Adrenal gland (tissue), 12 donors: ENCODE measurements around the gene LRRK1. TPM values are rescaled to one million over a fixed set of nuclear protein-coding genes. Genes with fewer than 3 reads are reported as not detected.

Experiments used
- DNase-seq, 7 donors: peaks; one replicate each; pipeline ENCODE4 v3.0.0-alpha.2; 2019 to 2020
- H3K27ac ChIP-seq, 5 donors: fragments of 200-600 bp; sonication (generic) in 4 of 5; 1 replicate in 3 of 5; 2 replicates in 2 of 5; pipeline versions ENCODE4 v1.5.1 to v1.8.0; 2016 to 2020; ENCODE audit warnings: mild to moderate bottlenecking in 1 of 5
- H3K27me3 ChIP-seq: fragments of 200-600 bp; 2 replicates; pipeline ENCODE4 v1.8.0; 2021
- H3K36me3 ChIP-seq, 2 donors: fragments of 200-600 bp; replicated peaks in 1 of 2; 1 replicate in 1 of 2; 2 replicates in 1 of 2; pipeline versions ENCODE4 v1.5.1 to v1.8.0; 2018 to 2022
- H3K4me1 ChIP-seq, 2 donors: fragments of 200-600 bp; replicated peaks in 1 of 2; 1 replicate in 1 of 2; 2 replicates in 1 of 2; pipeline versions ENCODE4 v1.5.1 to v1.8.0; 2018 to 2021
- H3K4me3 ChIP-seq, 4 donors: fragments of 200-600 bp; sonication (generic) in 3 of 4; one replicate each; pipeline ENCODE4 v1.5.1; 2016 to 2018
- H3K9me3 ChIP-seq, 3 donors: fragments of 200-600 bp; sonication (generic) in 1 of 3; replicated peaks in 1 of 3; 1 replicate in 2 of 3; 2 replicates in 1 of 3; pipeline versions ENCODE4 v1.5.1 to v1.8.0; 2016 to 2021
- POLR2A ChIP-seq, 2 donors: fragments of 450-650 bp; IDR thresholded peaks; one replicate each; pipeline ENCODE4 v1.6.1; 2017; ENCODE audit warnings: antibody characterized with exemption in 2 of 2, mild to moderate bottlenecking in 2 of 2, moderate library complexity in 1 of 2
- WGBS, 4 donors: extraction: QIAGEN DNeasy Blood & Tissue Kit in 2 of 4; methylation state at CpG; one replicate each; pipeline versions ENCODE4 v1.1.5 to v1.1.7; 2013 to 2017; 5-methylcytosine and 5-hydroxymethylcytosine counted together
- intact Hi-C, 2 donors: fragments of 100-400 bp; cut with DNase I; formaldehyde crosslinking; loops; one replicate each; pipeline versions ENCODE4 v1.14.1 to v1.15.0; 2022 to 2023
- polyA plus RNA-seq, 3 donors: library from polyadenylated mRNA; stranded (reverse); fragments of 200-250 nt in 2 of 3; fragments of 350-450 nt in 1 of 3; fragmentation: Illumina TruSeq in 1 of 3; extraction: RNeasy Lipid Tissue Mini Kit (QIAGEN cat#74804) in 1 of 3; gene quantifications; one replicate each; pipeline ENCODE4 v1.2.3, GENCODE V29; 2013 to 2014
- total RNA-seq, 9 donors: library from RNA; depleted of rRNA in 4 of 9; stranded (reverse); fragments of >200 nt in 4 of 9; fragments of 120-200 nt in 1 of 9; fragmentation: NEBNext Ultra II Directional in 1 of 9; extraction: Animal tissue kit (Norgen Biotek cat#: 25700) in 1 of 9; gene quantifications; one replicate each; pipeline versions ENCODE4 v1.1.0 to v1.2.4, GENCODE V29; 2013 to 2023
- TF ChIP-seq, protein P1 (sequence below), 6 experiments: fragments of 450-650 bp in 4 of 6; fragments of 200-600 bp in 2 of 6; sonication (generic) in 1 of 6; IDR thresholded peaks; 1 replicate in 5 of 6; 2 replicates in 1 of 6; pipeline versions ENCODE4 v1.5.1 to v1.8.0; 2016 to 2021; ENCODE audit warnings: antibody characterized with exemption in 6 of 6, mild to moderate bottlenecking in 2 of 6, moderate library complexity in 1 of 6
- donor health status: healthy with polysubstance abuse.
- donor health status: Bipolar disorder and iron deficiency.
- donor health status: DM: yes; HTN: yes; CAD: no.
- donor health status: DM: no; HTN: no; CAD: no.
- donor health status: DM: no; HTN: no; CAD: no.
- donor health status: DM: yes; HTN: yes; CAD: no.

The LRRK1 gene
- total and polyA plus RNA-seq, 12 donors: 0.44 to 13.1 (median 7.7) TPM

DNA sequence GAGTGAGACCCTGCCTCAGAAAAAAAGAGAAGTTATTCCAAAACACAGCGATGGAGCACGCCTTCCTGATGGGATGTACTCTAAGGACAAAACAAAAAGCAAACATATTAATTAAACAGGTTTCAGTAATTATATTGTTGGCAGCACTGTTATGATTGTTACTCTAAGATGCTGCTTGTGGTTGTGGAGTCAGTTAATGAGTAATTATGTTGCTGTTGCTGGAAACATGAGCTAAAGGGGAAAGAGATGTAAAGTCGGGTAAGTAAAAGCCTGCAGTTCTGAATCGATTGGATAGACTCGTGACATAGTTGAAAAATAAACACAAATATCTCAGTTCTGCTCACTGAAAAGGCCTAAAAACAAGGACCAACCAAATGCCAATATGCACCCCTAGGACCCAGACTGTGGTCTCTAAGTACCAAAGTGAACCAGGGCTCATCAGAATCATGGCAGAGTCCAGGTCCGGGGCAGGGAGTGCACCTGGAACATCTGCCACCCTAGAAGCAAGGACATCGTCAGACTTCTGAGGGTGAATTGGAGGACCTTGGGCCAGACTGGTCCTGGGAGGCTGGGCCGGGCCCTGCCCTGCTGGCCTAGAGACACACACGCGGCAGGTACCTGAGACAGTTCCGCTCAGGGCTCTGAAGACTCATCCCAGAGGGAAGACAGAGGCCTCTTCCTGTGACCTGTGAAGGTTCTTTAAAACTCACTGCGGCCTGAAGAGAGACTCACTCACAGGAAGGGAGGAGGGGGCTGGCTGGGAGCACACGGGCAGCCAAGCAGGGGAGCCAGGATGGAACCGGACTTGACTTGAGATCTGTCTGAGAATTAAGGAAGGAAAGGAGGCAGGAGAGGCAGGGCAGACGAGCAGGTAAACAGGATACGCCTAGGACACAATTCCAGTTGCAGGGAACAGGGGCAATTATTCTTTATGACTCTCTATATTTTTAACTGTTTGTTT, 140.5 kb downstream of the LRRK1 start:
- Histone ChIP-seq H3K27ac (peak overlapping the region in 1 of 5 donors; percentile 55), H3K4me1 (no peaks in the 10 kb centered on the region), H3K36me3 (peaks cover 0 to under 1% of the 10 kb centered on the region in 2 donors), H3K4me3 (no peak overlapping the region), H3K27me3 (no peaks in the 10 kb centered on the region), H3K9me3 (no peaks in the 10 kb centered on the region)
- intact Hi-C loops: no loop called here
- TF ChIP-seq, protein P1, sequence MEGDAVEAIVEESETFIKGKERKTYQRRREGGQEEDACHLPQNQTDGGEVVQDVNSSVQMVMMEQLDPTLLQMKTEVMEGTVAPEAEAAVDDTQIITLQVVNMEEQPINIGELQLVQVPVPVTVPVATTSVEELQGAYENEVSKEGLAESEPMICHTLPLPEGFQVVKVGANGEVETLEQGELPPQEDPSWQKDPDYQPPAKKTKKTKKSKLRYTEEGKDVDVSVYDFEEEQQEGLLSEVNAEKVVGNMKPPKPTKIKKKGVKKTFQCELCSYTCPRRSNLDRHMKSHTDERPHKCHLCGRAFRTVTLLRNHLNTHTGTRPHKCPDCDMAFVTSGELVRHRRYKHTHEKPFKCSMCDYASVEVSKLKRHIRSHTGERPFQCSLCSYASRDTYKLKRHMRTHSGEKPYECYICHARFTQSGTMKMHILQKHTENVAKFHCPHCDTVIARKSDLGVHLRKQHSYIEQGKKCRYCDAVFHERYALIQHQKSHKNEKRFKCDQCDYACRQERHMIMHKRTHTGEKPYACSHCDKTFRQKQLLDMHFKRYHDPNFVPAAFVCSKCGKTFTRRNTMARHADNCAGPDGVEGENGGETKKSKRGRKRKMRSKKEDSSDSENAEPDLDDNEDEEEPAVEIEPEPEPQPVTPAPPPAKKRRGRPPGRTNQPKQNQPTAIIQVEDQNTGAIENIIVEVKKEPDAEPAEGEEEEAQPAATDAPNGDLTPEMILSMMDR (IDR thresholded peaks at IDR 0.05): no peak
- TF ChIP-seq POLR2A (IDR thresholded peaks at IDR 0.05): no peak
- DNase-seq: peak in 1 of 7 donors; percentile 35
- WGBS, 4 donors: 80 to 84% (median 82%) methylated on average over 10 to 16 of the region's 16 CpGs

DNA sequence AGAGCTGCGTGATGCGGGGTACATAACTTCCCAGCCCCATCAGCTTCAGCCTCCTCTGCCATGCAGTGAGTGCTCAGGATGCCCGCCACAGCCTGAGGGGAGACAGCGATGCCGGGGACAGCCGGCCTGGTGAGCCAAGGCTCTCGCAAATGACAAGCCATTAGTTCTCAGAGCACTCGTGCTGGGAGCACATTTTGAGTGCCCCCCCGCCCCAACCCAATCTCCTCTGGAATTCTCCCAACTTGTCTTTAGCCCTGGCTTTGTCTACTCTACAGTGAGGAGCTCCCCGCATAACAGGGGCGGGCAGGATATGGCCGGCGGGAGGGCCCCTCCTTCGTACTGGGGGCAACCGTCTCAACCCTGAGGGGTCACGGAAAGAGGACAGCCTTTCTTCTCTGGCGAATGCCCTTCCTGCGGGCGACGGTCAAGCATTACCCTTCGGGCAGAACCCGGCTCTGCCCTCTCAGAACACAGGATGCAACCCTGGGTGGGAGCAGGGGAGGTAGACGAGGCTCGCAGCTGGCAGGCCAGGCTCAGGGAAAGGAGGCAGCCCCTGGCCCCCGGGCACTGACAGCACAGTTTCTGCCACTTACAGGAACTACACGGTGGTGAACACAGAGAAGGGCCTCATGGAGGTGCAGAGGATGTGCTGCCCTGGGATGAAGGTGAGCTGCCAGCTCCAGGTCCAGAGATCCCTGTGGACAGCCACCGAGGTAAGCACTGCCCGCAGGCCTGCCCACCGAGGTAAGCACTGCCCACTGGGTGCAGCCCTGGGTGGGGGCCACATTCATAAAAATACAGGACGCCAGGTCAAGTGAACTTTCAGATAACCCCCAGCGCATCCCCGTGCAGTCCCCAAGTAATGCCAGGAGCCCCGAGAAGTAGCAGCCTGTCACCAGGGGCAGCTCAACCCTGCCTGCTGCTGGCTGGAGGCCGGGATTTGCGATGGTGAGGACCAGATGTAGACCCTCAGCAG, 141.7 kb downstream of the LRRK1 start:
- H3K4me3 ChIP-seq: no peak overlapping the region
- intact Hi-C loops: no loop called here
- TF ChIP-seq, protein P1 (IDR thresholded peaks at IDR 0.05): no peak
- H3K36me3 ChIP-seq: no peaks in the 10 kb centered on the region
- H3K27ac ChIP-seq: peak overlapping the region in 1 of 5 donors; percentile 55
- 73 to 87% (median 77%) methylated on average over 20 to 35 of the region's 35 CpGs for WGBS, 4 donors
- H3K27me3 ChIP-seq: no peaks in the 10 kb centered on the region
- peak in 1 of 7 donors; percentile 50 for DNase-seq
- H3K4me1 ChIP-seq: no peaks in the 10 kb centered on the region
- no peaks in the 10 kb centered on the region for H3K9me3 ChIP-seq

DNA sequence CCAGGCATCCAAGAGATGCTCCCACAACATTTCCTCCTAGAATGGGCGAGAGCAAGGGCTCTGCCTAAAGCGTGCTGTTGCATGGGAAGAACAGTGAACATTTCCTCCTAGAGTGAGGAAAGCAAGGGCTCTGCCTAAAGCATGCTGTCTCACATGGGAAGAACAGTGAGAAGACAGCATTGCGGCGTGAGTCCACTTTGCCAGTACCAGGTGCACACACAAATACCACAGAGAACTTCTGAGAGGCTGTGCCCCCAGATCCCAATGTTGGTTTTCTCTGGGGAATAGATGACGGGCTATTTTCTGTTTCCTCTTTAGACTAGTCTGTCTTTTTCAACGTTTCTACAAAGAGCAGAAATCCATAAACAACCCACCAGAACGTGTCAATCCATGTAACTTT, 142.9 kb downstream of the LRRK1 start:
- Histone ChIP-seq H3K4me3 (no peak overlapping the region), H3K4me1 (no peaks in the 10 kb centered on the region), H3K27me3 (no peaks in the 10 kb centered on the region), H3K36me3 (no peaks in the 10 kb centered on the region), H3K9me3 (no peaks in the 10 kb centered on the region), H3K27ac (no peak overlapping the region)
- DNase-seq: peak in 1 of 7 donors; percentile 21
- intact Hi-C loops: no loop called here
- WGBS, 4 donors: 78 to 84% (median 82%) methylated on average over 7 of the region's 7 CpGs
- TF ChIP-seq, protein P1 (IDR thresholded peaks at IDR 0.05): no peak
- TF ChIP-seq POLR2A (IDR thresholded peaks at IDR 0.05): no peak
